HG03196 (cell line): Measurements from ENCODE around the gene COL24A1.

Source experiments
- ATAC-seq: cut with Tn5 transposase; IDR thresholded peaks from one replicate; pipeline ENCODE4 v1.9.1; 2021; ENCODE audit not compliant: unreplicated experiment

Gene COL24A1

DNA sequence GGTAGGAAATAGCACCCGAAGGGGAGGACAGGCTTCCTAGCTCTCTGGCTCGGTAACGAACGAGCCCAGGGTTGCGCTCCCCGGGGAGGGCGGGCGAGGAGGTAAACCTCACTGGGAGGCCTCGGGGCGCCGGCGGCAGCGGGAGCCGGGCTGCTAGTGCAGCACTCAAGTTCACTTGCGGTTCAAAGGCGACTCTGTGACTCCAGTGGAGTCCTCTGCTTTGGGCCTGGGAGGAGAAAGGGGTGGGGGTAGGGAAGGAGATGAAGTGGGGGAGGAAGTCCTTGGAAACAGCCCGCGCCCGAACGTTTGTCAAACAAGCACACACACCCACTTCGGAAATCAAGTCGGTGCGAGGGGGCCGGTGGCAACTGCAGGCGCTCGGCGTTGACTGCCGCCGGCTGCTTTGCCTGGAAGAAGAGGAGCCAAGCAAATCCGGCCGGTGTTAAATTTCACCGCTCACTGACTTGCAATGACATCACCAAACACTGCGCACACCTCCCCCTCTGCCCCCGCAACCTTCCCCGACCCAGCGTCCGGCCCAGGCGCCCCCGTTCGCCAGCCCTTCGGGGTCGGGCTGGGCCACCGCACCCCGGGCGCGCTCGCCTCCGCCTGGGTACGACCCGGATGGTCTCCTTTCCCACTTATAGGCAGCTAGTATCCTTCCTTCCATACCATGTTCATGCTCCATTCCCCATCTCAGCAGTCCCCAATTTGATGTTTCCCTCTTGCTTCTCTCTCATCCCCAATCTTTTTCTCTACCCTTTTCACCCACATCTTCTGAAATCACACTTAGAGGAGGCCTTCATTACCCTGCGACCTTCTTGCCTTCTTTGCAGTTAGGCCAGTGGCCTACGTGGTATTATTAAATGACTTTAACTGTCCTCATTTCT is at the start of gene COL24A1:
TSS of gene COL24A1 (minus strand) at position 207 of the 890 bp plus-strand sequence. CDS start 376 bp downstream, outside the sequence.
- no peak for ATAC-seq

DNA sequence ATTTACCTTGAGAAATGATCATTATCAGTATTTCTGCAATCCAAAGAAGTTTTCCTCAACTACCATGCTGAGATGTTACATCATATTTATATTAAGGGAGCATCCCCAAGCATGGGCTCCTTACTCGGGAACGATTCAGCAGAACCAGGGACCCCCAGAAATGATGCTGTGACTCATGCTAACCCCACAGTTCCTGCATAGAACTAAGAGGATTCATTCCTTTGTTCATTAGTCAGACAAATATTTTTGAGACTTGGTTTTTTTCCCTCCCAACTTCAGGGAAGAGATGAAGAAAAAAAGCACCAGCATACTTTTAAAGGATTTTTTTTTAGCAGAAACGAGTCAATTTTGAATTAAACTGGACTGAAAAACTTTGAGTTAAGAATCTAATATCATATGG is 49.2 kb upstream of the COL24A1 start:
- no peak for ATAC-seq

DNA sequence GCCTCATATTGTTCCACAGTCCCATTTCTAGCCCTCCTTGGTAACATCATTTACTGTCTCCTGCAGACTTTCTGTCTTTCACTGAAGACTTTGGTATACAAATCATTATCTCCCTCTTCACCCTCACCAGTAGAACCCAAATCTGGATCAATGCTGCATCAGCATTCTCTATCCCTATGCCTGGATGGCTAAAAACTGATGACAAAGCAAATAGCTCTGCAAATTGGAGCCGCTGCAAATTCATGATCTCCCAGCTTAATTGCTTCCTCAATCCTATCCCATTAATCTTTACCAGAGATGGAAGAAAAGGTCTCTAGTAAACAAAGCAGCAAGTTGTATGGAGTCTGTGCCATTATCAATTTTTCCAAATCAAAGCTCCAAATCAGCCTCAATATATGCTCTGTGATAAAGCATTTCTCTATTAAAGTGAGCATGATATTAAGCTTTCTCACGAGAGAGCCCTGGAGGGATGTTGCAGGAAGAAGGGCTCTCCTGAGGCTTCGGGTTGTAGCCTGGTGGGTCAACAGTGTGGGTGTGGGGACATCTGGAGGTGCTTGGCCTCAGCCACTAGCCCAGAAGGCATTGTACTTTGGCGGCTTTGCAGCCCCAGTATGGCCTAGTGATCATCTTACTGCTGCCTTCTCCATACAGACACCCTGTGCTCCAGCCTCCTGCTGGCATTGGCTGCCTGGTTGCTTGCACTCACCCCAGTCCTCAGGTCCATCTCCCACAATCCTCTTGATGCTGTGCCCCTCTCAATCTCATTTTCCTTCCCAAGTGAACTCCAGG is 46.2 kb upstream of the COL24A1 start:
- ATAC-seq, result no peak

DNA sequence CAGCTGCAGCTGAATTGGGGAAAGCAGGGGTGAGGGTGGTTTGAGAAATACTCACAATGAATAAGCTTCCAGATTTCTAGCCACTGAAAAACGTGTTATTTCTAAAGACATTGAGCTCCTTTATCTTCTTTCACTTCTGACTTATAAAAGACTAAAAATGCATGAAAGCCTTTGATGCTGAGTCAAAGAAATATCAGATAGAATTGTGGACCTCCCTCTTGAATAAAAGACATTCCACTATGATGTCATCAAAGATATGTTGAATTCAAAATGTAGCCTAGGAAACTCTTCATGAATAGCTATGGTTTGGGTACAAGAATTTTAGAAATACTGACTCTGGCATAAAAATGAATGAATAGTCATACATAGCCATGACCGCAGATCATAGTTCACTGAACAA is 44.7 kb upstream of the COL24A1 start:
- no peak for ATAC-seq

DNA sequence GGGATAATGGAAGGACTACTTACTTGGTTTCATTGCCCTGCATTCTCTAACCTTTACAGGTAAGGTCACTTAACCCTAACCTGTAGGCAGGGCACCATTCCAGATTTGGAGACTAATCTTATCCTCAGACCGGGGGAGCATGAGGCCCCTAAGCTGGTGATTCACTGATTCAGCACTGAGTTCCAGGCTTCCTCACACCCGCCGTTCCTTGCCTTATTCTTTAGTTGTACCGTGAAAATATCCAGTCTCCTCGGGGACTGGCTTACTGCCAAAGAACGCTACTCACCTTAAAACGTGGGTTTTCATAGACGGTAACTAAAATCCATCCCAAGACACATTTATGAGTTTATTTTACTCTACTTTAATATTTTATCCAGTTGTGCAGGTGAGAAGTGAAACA is 44.3 kb upstream of the COL24A1 start:
- ATAC-seq, result no peak

DNA sequence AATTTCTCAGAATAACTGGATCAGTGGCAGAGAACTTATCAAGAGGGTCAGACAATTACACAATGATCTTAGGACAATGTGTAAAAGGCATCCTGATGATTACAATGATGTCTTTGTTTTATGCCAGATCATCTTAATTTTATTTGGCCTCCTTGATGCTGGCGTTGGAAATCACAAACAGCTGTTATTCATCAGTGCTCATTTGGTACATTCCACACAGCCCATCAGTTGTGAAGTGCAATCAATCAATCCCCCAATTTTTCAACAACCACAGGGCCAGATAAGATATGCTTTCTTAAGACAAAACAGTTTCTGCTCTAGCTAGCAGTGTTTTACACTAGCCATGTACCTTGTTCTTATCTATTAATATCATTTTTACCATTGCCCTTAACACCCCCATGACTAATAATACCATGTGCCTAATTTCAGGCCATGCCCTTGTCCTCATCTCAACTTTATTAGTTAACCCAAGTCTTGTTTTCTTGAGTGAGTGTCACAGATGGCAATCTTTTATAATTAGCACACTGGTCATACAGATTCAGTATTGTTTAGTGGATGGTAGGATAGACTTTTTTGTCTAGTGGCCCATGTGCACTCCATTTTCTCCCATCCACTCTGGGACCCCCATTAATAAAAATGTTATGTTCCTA is 40.8 kb upstream of the COL24A1 start:
- no peak for ATAC-seq

DNA sequence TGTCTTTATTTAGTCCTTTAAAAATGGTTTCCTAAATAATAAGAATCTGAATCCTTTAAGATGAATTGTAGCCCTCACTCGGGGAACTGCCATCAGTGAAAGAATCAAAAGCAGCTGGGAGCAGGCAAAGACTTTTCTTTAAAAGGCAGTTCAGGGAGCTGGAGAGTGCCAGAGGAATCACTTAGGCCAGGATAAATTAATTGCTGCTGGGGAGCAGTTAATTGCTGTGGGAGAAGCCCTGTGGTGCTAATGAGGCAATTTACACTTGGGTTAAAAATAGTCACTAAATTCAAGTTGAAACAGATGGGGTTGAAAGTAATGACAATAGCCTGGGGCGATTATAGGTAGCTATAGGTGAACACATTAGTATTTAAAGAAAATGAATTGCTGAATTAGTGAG is 38.7 kb upstream of the COL24A1 start:
- no peak for ATAC-seq

DNA sequence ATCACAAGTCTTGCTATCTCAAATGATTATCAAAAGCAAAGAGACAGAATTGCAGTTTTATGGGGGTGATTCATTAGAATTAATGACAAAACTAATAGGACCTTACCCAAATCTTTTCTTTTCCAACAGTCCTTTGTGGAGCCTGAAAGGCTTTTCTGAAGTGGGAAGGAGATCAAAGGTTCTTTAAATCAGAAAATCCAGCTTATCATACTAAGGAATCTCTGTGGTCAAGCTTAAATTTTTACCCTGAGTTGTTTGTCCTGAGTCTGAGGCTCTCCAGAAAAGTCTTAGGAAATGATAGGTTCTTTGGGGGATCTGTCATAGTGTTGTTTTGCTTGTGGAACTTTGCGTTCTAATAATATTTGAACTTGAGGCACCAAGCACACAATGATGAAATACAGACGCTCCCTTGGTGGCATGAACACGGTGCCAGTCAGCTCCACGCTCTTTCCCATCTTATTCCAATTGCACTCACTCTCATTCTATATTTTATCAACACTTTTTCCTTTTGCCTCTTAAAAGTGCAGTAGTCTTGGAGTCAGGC is 38.0 kb upstream of the COL24A1 start:
- ATAC-seq, result no peak

DNA sequence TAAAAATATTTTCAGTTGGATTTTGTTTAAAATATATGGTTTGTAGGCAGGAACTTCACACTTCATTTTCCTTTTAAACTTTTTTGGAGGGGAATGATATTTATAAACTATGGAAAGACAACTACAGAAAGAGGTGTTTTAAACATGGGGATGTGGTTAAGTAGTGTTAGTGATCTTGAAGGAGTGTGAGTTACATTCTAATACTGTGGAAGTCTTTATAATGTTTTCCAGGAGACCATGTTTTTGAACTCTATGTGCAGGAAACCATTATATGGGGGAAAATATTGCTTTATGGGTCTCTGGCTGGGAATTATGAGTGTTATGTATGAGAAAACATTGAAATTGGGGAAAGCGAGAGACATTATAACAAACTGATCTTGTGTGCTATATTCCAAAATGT is 35.8 kb upstream of the COL24A1 start:
- ATAC-seq, result no peak

DNA sequence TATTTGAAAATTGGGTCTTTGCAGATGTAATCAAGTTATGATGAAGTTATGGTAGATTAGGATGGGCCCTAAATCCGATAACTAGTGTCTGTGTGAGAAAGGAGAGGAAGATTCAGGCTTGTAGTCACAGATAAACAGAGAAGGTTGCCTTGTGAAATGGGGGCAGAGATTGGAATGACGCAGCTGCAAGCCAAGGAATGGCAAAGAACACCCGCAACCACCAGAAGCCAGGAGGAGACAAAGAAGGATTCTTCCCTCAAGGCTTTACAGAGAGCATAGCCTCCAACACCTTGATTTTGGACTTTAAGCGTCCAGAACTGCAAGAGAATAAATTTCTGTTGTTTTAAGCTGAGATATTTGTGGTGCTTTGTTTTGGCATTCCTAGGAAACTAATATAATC is 35.4 kb upstream of the COL24A1 start:
- ATAC-seq, result no peak

DNA sequence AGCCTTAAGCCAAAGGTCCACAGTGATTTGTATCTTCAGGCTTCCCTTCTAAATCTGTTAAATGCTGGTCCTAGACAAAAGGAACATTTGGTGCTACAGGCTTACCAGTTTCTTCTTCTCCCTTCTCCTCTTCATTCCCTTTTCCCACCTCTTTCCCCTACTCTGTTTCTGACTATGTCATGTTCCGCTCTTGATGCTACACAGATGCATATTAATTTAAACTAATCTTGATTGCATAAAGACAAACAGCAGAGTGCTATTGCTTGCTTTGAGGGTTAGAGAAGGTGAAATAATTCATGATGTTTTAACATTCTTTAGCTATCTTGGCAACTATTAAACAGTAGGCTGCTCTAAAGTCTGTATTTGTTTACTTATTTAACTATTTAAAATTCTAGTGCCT is 34.3 kb upstream of the COL24A1 start:
- no peak for ATAC-seq

DNA sequence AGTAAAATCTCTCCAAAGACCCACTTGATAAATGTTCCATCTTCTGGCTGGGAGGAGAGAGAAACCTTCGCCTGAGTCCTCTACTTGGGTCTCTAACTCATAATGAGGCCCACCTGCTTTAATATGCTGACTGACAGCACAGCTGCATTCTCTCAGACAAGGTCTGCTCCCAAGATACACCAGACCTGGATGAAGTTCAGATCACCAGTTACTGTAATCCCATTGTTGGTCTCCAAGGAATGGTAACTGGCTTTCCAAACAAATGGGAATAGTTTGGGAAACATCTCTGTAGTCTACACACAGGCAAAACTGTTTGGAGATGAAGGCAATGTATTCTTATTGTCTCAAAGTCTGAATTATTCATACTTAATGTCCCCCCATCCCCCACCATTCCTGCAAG is 27.9 kb upstream of the COL24A1 start:
- ATAC-seq, result no peak

DNA sequence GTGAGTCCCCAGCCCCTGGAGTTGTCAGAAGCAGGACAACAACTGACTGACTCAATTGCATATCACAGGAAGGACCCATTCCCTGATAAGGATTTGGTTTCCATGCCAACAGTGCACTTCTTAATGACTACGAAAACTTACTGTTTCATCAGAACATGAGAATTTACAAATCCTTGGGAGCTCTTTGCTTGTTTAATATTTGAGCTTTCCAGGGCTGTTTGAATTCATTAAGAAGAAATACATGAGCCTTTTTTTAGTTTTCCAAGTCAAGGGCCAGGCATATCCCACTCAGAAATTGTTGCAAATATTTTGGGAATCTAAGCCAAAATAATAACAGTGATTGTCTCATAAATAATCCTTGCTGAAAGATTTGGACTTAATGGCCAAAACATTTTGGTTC is 27.2 kb upstream of the COL24A1 start:
- ATAC-seq, result no peak

DNA sequence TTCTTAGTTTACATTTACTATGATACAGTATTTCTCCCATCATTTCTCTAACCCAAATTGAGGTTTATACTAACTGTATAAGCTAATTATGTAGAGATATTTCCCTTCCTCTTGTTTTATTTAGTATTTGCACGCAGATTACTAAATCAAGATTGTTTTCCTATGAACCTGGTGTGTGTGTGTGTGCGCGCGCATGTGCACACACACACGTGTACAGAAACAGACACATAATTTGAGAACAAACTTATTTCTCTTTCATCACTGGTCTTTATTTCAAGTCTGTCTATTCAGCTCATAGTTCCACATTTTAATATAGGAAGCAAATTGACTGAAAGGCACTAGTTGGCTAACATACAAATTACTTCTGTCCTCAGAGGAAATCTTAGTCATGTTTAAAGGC is 19.7 kb upstream of the COL24A1 start:
- no peak for ATAC-seq

DNA sequence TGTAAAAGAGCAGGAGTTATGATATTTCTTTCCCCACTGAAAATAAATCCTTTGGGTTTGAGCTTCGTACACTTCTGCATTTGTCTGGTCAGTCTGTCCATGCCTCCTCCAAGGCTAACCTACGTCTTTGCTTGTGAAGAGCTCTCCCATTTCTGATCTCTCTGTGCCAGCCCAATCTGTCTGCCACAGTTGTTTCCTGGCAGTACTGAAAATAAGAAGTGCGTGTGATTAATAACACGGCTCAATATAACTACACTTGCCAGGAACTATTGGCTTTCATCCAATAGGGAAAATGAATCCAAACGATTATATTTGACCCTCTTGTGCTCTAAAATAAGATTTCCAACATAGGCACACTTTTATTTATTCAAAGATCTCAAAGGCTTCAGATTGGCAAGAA is 19.2 kb upstream of the COL24A1 start:
- no peak for ATAC-seq

DNA sequence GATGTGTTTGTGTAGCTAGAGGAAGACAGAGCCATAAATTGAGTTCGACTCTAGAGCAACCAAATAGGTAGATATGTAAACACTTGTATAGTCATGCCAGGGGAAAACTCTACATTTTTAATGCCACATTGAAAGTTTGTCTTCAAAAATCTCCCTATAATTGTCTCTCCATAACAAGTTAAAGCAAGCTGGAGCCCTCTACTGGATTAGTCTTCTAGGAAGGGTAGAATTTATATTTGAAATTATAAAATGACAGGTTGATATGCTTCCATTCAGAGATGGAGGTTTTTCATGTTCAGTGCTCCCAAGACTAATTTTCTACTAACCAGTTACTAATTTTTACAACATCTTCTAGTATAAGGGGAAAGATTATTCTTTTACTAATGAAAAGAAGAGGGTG is 13.1 kb upstream of the COL24A1 start:
- ATAC-seq, result no peak

DNA sequence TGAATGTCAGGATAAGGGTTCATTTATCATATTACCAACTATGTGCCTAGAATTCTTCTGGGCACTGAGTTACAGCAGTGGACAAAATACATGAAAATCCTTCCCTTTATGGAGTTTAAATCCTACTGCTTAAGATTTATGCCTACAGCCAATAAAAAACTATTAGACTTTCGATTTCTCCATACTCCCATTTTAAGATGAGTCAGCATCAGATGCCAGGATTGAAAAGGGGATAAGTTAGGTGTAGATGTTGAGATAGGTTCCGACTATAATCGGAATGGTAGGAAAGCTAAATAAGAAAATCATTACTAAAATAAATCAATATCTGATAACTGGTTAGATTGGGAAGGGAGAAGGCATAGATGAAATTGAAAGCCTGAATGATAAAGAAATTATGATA is 3.2 kb upstream of the COL24A1 start:
- ATAC-seq, result no peak

DNA sequence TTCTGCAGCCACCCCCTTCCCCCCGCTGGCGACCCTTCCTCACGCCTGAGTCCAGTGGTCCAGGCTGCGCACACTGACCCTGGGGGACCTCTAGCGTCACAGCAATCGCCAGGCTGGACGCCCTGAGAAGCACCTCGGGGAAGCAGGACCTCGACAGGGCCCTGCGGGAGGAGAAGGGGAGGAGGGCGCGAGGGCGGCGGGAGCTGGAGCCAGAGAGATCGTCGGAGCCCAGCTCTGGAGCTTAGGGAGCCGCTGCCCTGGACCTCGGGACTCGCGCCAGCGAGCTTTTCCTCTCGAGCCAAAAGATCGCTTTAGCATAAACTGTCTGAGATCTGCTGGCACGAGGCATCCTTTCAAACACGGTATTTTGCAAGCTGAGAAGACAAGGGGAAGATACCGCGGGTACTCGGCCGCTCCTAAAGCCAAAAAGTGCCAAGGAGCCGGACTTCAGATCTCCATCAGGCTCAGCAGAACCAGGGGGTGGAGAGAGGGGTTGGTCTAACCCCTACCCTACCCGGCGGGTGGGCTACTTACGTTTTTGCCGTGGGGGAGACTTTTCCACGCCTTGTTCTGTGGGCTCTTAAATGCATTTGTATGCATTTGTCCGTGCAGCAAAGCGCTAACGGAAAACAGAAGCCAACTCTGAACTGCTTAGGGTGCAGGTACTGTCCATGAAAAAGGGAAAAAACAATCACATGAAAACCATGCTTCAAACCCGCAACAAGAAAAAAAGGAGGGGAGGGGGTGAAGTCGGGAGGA is 586 bp downstream of the COL24A1 start:
- ATAC-seq, result no peak

DNA sequence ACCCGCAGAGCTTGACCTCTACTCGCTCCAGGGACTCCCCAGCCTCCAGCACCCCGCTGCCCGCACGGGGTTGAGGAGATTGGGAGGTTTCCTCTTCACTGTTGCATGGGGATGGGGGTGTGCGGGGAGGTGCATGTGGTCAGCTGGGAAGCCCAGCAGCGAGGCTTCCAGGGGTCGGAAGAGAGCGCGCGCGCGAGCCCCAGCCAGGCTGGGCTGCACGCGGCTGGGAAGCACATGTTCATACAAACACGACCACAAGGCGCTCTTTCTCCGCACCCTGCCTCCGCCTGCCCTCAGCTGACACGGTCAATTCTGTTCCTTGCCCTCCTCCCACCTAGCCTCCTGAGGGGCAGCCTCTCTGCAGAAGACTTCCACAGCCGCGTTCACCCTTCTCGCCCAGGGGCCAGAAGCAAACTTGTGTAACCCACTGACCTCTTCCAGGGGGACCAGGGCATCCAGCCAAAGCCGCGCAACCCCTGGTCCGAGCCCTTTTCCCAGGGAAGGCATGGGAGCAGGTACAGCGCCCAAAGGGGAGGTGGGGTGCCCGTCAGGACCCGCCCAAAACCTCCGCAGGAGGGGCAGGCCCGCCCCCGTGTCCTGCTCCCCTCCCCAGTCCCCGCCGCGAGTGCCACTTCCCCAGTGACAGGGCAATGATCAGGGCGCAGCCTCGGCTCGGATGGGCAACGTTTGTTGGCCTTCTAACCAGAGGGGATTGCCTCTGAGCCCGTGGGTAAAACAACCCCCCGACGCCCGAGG is 1.3 kb downstream of the COL24A1 start:
- ATAC-seq, result no peak

DNA sequence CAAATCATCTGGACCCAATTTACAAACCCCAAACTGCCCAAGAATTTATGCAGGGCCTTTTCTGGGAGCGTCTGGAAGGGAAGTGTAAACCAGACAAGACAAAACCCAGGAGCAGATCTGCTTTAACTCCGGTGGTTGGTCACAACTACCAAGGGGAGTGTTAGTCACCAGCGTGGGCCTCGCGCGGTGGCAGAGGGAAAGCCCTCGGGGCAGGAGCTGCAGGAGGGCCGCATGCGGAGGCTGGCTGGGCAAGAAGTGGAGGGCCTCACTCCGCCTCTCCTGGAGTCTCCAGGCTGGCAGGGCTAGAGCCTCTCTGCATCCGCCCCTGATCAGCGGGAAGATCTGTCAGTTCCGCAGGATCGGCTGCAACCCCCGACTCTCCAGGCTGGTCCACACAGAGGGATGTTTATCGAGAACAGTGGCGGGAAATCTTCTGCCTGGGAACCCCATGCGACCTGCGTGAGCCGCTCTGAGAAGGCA is 2.0 kb downstream of the COL24A1 start:
- ATAC-seq, result no peak
